ENCODE measurements around the gene MET.

- no peak for TF ChIP-seq ZEB2 (tag by site-specific recombination; IDR thresholded peaks at IDR 0.05)
- no peak for TF ChIP-seq YY1 (tag by site-specific recombination; IDR thresholded peaks at IDR 0.05)
- no peak for TF ChIP-seq CTCF (tag by site-specific recombination; IDR thresholded peaks at IDR 0.05)
- TF ChIP-seq BCL11A (tag by site-specific recombination; IDR thresholded peaks at IDR 0.05; ENCODE audit: low read depth), result no peak
- no peak for TF ChIP-seq ZNF48 (tag by site-specific recombination; IDR thresholded peaks at IDR 0.05)
- TF ChIP-seq, protein P1, sequence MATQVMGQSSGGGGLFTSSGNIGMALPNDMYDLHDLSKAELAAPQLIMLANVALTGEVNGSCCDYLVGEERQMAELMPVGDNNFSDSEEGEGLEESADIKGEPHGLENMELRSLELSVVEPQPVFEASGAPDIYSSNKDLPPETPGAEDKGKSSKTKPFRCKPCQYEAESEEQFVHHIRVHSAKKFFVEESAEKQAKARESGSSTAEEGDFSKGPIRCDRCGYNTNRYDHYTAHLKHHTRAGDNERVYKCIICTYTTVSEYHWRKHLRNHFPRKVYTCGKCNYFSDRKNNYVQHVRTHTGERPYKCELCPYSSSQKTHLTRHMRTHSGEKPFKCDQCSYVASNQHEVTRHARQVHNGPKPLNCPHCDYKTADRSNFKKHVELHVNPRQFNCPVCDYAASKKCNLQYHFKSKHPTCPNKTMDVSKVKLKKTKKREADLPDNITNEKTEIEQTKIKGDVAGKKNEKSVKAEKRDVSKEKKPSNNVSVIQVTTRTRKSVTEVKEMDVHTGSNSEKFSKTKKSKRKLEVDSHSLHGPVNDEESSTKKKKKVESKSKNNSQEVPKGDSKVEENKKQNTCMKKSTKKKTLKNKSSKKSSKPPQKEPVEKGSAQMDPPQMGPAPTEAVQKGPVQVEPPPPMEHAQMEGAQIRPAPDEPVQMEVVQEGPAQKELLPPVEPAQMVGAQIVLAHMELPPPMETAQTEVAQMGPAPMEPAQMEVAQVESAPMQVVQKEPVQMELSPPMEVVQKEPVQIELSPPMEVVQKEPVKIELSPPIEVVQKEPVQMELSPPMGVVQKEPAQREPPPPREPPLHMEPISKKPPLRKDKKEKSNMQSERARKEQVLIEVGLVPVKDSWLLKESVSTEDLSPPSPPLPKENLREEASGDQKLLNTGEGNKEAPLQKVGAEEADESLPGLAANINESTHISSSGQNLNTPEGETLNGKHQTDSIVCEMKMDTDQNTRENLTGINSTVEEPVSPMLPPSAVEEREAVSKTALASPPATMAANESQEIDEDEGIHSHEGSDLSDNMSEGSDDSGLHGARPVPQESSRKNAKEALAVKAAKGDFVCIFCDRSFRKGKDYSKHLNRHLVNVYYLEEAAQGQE (tag by site-specific recombination; IDR thresholded peaks at IDR 0.05), result peak; percentile 73
- no peak for TF ChIP-seq ZBTB8A (tag by site-specific recombination; IDR thresholded peaks at IDR 0.05)
- TF ChIP-seq, protein P2, sequence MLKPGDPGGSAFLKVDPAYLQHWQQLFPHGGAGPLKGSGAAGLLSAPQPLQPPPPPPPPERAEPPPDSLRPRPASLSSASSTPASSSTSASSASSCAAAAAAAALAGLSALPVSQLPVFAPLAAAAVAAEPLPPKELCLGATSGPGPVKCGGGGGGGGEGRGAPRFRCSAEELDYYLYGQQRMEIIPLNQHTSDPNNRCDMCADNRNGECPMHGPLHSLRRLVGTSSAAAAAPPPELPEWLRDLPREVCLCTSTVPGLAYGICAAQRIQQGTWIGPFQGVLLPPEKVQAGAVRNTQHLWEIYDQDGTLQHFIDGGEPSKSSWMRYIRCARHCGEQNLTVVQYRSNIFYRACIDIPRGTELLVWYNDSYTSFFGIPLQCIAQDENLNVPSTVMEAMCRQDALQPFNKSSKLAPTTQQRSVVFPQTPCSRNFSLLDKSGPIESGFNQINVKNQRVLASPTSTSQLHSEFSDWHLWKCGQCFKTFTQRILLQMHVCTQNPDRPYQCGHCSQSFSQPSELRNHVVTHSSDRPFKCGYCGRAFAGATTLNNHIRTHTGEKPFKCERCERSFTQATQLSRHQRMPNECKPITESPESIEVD (tag by site-specific recombination; IDR thresholded peaks at IDR 0.05), result no peak
- no peak for TF ChIP-seq KLF1 (tag by site-specific recombination; IDR thresholded peaks at IDR 0.05)
- no peak for TF ChIP-seq ZNF596 (tag by site-specific recombination; IDR thresholded peaks at IDR 0.05)
- TF ChIP-seq REPIN1 (tag by site-specific recombination; IDR thresholded peaks at IDR 0.05; ENCODE audit: low read depth), result no peak
- TF ChIP-seq TRIM28 (IDR thresholded peaks at IDR 0.05; ENCODE audit: borderline replicate concordance, low read length), result no peak
- TF ChIP-seq, protein P3, sequence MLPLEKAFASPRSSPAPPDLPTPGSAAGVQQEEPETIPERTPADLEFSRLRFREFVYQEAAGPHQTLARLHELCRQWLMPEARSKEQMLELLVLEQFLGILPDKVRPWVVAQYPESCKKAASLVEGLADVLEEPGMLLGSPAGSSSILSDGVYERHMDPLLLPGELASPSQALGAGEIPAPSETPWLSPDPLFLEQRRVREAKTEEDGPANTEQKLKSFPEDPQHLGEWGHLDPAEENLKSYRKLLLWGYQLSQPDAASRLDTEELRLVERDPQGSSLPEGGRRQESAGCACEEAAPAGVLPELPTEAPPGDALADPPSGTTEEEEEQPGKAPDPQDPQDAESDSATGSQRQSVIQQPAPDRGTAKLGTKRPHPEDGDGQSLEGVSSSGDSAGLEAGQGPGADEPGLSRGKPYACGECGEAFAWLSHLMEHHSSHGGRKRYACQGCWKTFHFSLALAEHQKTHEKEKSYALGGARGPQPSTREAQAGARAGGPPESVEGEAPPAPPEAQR (tag by site-specific recombination; IDR thresholded peaks at IDR 0.05), result no peak
These were observed 143.0 kb downstream of the MET start for GRCh38 chr7:116815041-116815440.

Measured in HEK293 (cell line).